Measurements from ENCODE around the gene PPWD1.

GRCh38 chr5:65624025-65624570, 61.0 kb downstream of the PPWD1 start, which contains the start of gene TRIM23:
- TF ChIP-seq REST (IDR thresholded peaks at IDR 0.05; ENCODE audit: insufficient read depth in 1 of 2, low read depth in 2 of 2, low read length in 2 of 2) = peak in 1 of 2 experiments; percentile 24; a peak in 1 of 4 replicates
- TF ChIP-seq FOXP2 (optimal IDR thresholded peaks at IDR 0.05; ENCODE audit: borderline replicate concordance, extremely low read depth, extremely low read length, insufficient read depth) = peak; percentile 87
- TF ChIP-seq SIN3A (IDR thresholded peaks at IDR 0.05; ENCODE audit: borderline replicate concordance, insufficient read depth, low read length) = no peak; the same call in 1 of the 2 replicates
- peak; percentile 97 for TF ChIP-seq POLR2AphosphoS5 (IDR thresholded peaks at IDR 0.05; ENCODE audit: low read depth, low read length)
- TF ChIP-seq TAF1 (IDR thresholded peaks at IDR 0.05; ENCODE audit: borderline replicate concordance, insufficient read depth, low read length) = peak; percentile 89; the same call in 1 of the 2 replicates

Measured in PFSK-1 (cell line).